HEK293 (cell line): Measurements from ENCODE around the gene CYP1A1.

Experiments used
- CTCF ChIA-PET: fragments of 350-600 bp; formaldehyde crosslinking; extraction: SDS; loops from one replicate; lab custom pipeline; 2021; ENCODE audit warnings: antibody characterized with exemption; lab: Yijun Ruan, JAX
- POLR2A ChIA-PET: fragments of 300-600 bp; formaldehyde crosslinking; extraction: SDS; loops from one replicate; lab custom pipeline; 2020; ENCODE audit warnings: antibody characterized with exemption, inconsistent platforms; lab: Yijun Ruan, JAX
- H3K27ac ChIP-seq: fragments of 200-500 bp; sonication (Bioruptor generic); 2 replicates; pipeline ENCODE4 v1.5.1; 2014; ENCODE audit warnings: low read depth, low read length, control low read depth, inconsistent platforms; ENCODE audit errors: extremely low read depth
- H3K36me3 ChIP-seq, 2 experiments: fragments of 200-500 bp in 1 of 2; sonication (Bioruptor generic) in 1 of 2; 1 replicate in 1 of 2; 2 replicates in 1 of 2; pipeline ENCODE4 v1.5.1; 2014 to 2017; ENCODE audit warnings: inconsistent platforms in 2 of 2, low read length in 2 of 2; ENCODE audit not compliant: control insufficient read depth in 2 of 2, insufficient read depth in 1 of 2
- H3K4me1 ChIP-seq: fragments of 200-500 bp; sonication (Bioruptor generic); 2 replicates; pipeline ENCODE4 v1.5.1; 2014; ENCODE audit warnings: mild to moderate bottlenecking, low read length, inconsistent platforms; ENCODE audit not compliant: control insufficient read depth, insufficient read depth
- H3K4me3 ChIP-seq: 2 replicates; pipeline ENCODE4 v1.5.1; 2011; ENCODE audit warnings: low read depth, mild to moderate bottlenecking, control low read depth, low read length, moderate library complexity
- H3K9me3 ChIP-seq: fragments of 200-500 bp; sonication (Bioruptor generic); 2 replicates; pipeline ENCODE4 v1.5.1; 2014; ENCODE audit warnings: low read depth, low read length, inconsistent platforms; ENCODE audit not compliant: control insufficient read depth, insufficient read depth
- KLF8 ChIP-seq: fragments of 450-650 bp; formaldehyde crosslinking; IDR thresholded peaks from 2 replicates; pipeline ENCODE4 v1.5.1; 2016; ENCODE audit warnings: missing biosample characterization, missing genetic modification characterization
- MZF1 ChIP-seq: fragments of 450-650 bp; formaldehyde crosslinking; IDR thresholded peaks from 2 replicates; pipeline ENCODE4 v1.5.1; 2017; ENCODE audit warnings: missing biosample characterization, missing genetic modification characterization, borderline replicate concordance
- PRDM1 ChIP-seq: fragments of 450-650 bp; formaldehyde crosslinking; IDR thresholded peaks from 2 replicates; pipeline ENCODE4; 2016; ENCODE audit warnings: missing biosample characterization, missing genetic modification characterization
- SCRT1 ChIP-seq: fragments of 450-650 bp; formaldehyde crosslinking; IDR thresholded peaks from 2 replicates; pipeline ENCODE4 v1.5.1; 2016; ENCODE audit warnings: missing biosample characterization, missing genetic modification characterization, borderline replicate concordance
- ZNF23 ChIP-seq: fragments of 450-650 bp; formaldehyde crosslinking; IDR thresholded peaks from 2 replicates; pipeline ENCODE4 v1.5.1; 2016; ENCODE audit warnings: missing biosample characterization, missing genetic modification characterization, borderline replicate concordance
- ZNF366 ChIP-seq: fragments of 450-650 bp; formaldehyde crosslinking; conservative IDR thresholded peaks from 2 replicates; pipeline ENCODE4 v1.5.1; 2016; ENCODE audit warnings: missing biosample characterization, missing genetic modification characterization
- ZNF561 ChIP-seq: fragments of 450-650 bp; IDR thresholded peaks from 2 replicates; pipeline ENCODE4 v1.5.1; 2018; ENCODE audit warnings: missing biosample characterization, missing genetic modification characterization, borderline replicate concordance
- ZNF639 ChIP-seq: fragments of 450-650 bp; formaldehyde crosslinking; IDR thresholded peaks from 2 replicates; pipeline ENCODE4 v1.5.1; 2016; ENCODE audit warnings: missing biosample characterization, missing genetic modification characterization
- ZNF645 ChIP-seq: fragments of 450-650 bp; formaldehyde crosslinking; IDR thresholded peaks from 2 replicates; pipeline ENCODE4; 2016; ENCODE audit warnings: missing biosample characterization, missing genetic modification characterization
- ZNF664 ChIP-seq: fragments of 450-650 bp; formaldehyde crosslinking; IDR thresholded peaks from 2 replicates; pipeline ENCODE4 v1.5.1; 2016; ENCODE audit warnings: missing biosample characterization, missing genetic modification characterization
- ZNF785 ChIP-seq: fragments of 450-650 bp; formaldehyde crosslinking; IDR thresholded peaks from 2 replicates; pipeline ENCODE4 v1.5.1; 2016; ENCODE audit warnings: missing biosample characterization, missing genetic modification characterization
- ZSCAN5A ChIP-seq: fragments of 450-650 bp; formaldehyde crosslinking; IDR thresholded peaks from 2 replicates; pipeline ENCODE4 v1.5.1; 2016; ENCODE audit warnings: missing biosample characterization, missing genetic modification characterization

CYP1A1 gene

DNA sequence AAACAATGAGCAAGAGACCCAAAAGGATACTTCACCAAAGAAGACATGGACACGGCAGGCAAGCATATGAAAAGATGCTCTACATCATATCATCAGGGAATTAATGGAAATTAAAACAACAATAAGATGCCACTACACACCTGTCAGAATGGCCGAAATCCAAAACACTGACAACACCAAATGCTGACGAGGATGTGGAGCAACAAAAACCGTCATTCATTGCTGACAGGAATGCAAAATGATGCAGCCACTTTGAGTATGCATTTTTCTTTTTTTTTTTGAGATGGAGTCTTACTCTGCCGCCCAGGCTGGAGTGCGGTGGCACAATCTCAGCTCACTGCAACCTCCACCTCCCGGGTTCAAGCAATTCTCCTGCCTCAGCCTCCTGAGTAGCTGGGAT, 48.5 kb downstream of the CYP1A1 start:
- TF ChIP-seq ZNF23 (tag by site-specific recombination) (no peak), PRDM1 (tag by site-specific recombination) (no peak), ZNF639 (no peak), ZSCAN5A (tag by site-specific recombination) (no peak), ZNF561 (tag by site-specific recombination) (no peak), KLF8 (no peak), ZNF645 (tag by site-specific recombination) (no peak), MZF1 (tag by site-specific recombination) (no peak)
- TF ChIP-seq, all 188 proteins: peak for 0
- H3K27ac ChIP-seq: no peak overlapping the region
- no peaks in the 10 kb centered on the region for H3K4me1 ChIP-seq
- no peaks in the 10 kb centered on the region for H3K9me3 ChIP-seq
- no peak overlapping the region for H3K4me3 ChIP-seq
- peaks cover 24 to 26% of the 10 kb centered on the region in 2 experiments for H3K36me3 ChIP-seq
- ChIA-PET CTCF (interaction anchor here (0.7 to 1.1 kb wide), 4 partner anchors 11 to 301 kb away, joined by 3 to 5 read pairs (median 4); no protein-coding TSS in a partner anchor), POLR2A (no interaction called here)

DNA sequence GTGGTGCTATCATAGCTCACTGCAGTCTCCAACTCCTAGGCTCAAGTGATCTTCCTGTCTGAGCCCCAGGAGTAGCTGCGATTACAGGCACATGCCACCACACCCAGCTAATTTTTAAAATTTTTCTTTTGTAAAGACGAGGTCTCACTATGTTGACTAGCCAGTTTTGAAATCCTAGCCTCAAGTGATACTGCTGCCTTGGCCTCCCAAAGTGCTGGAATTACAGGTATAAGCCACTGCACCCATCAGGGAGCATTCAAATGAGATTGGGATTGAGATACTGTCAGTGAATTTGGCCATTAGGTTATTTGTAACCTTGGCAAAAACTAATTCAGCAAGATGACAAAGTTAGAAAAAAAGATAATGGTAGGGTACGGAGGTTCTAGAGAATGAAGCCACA, 51.2 kb downstream of the CYP1A1 start:
- TF ChIP-seq ZNF785 (tag by site-specific recombination): no peak
- no peak for TF ChIP-seq SCRT1
- Histone ChIP-seq H3K4me1 (no peaks in the 10 kb centered on the region), H3K36me3 (peaks cover 40 to 43% of the 10 kb centered on the region in 2 experiments), H3K27ac (no peak overlapping the region), H3K4me3 (no peak overlapping the region), H3K9me3 (no peaks in the 10 kb centered on the region)
- ChIA-PET POLR2A (interaction anchor here (0.6 kb wide), 1 partner anchor 9 kb away, joined by 8 read pairs; no protein-coding TSS in a partner anchor), CTCF (interaction anchor here (0.6 to 0.9 kb wide), 2 partner anchors 16 to 95 kb away, joined by 3 to 5 read pairs; no protein-coding TSS in a partner anchor)

- Histone ChIP-seq H3K9me3 (no peaks in the 10 kb centered on the region), H3K36me3 (peaks cover 49 to 51% of the 10 kb centered on the region in 2 experiments)
- CTCF ChIA-PET: interaction anchor here (0.7 to 1.7 kb wide), 6 partner anchors 12 to 287 kb away, joined by 3 to 7 read pairs (median 3); no protein-coding TSS in a partner anchor
- TF ChIP-seq ZNF366 (tag by site-specific recombination) (no peak), ZNF664 (tag by site-specific recombination) (peak; percentile 96)
- TF ChIP-seq, all 188 proteins: peak for 1
- no peak overlapping the region for H3K27ac ChIP-seq
- POLR2A ChIA-PET: interaction anchor here (1.0 kb wide), 1 partner anchor 71 kb away, joined by 3 read pairs; no protein-coding TSS in a partner anchor
- peaks cover 2% of the 10 kb centered on the region for H3K4me1 ChIP-seq
- no peak overlapping the region for H3K4me3 ChIP-seq
These were observed 55.7 kb downstream of the CYP1A1 start for GRCh38 chr15:74669627-74670026.
